Tongue (tissue), 2 donors: ENCODE results near the gene GFRA4. TPM values are rescaled to one million over a fixed set of nuclear protein-coding genes. Genes with fewer than 3 reads are reported as not detected.

Experiments used
- DNase-seq: peaks from one replicate; pipeline ENCODE4 v3.0.0-alpha.2; 2015
- total RNA-seq: library from RNA; depleted of rRNA; stranded (reverse); fragments of >200 nt; gene quantifications from one replicate; pipeline ENCODE4 v1.2.3, GENCODE V29; 2014

Gene GFRA4
- total RNA-seq, 1 donor from 2014 or later, result not detected

DNA sequence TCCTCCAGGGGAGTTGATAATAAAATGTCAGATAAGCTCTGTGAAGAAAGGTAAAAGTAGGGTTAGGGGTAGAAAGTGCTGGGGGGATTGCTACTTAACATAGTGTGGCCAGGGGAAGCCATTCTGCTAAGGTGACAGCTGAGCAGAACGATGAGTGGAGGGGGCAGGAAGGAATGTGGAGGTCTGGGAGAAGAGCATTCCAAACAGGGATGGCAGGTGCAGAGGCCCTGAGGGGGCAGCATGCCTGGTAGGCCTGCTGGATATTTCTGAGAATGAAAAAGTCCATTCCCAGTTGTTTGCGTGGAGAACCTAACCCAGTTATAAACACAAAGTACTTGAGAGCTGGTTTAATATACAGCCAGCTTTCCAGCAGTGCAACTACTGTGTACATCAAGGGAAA lies 9.3 kb downstream of the GFRA4 start:
- peak; percentile 26 for DNase-seq

DNA sequence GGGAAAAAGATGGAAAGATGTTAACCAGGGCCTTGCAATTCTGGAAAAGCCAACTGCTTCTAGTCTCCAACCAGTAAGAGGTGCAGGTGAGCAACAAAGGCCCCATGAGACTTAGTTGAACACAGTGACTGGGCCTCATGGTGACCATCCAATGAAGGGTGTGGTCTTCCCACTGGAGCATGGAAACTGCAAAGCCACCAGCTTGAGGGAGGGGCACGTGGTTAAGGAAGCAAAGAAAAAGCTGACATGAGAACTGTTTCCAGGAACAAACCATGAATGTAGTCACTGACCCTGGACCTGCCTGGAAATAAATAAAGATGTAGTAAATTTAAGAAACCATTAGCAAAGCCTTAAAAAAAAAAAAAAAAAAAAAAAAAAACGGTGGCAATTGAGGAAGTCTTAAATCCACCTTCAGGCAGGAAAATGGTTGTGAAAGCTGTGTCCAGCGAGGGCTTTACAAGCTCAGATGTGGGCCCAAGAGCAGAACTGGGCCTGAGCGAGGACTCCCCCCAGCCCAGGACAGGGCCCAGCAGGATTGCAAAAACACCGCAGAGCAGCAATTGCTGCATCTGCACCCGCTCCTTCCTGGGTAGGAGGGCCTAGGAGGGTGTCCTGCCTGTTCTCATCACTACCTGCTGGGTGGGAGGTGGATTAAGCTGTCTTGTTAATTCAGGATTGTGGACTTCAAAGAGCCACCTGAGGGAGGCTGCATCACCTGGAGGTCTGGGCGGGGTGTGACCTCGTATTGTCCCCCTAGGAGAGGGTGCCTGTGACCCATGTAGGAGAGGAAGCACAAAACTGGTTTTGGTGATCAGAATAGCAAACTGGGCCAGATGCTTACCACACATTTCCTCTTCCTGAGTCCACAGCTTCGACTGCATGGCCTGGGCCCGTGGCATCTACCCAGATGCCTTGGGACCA lies 10.3 kb downstream of the GFRA4 start:
- no peak for DNase-seq

DNA sequence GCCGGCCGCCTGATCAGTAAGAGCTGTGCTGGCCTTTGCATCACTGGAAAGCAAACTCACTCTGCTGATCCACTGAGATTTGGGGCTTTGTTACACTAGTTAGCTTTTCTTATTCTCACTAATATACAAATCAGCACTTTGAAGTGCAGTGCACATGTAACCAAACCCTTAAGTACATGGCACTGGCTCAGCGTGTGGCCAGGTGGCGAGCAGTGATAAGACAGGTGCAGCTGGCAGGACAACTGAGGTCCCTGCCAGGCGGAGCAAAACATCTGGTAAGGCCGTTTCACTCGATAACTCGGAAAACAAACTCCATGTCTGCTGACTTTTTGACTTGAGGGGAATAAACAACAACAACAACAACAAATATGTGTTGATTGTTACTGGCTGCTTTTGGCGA lies 11.0 kb downstream of the GFRA4 start:
- DNase-seq, result no peak

DNA sequence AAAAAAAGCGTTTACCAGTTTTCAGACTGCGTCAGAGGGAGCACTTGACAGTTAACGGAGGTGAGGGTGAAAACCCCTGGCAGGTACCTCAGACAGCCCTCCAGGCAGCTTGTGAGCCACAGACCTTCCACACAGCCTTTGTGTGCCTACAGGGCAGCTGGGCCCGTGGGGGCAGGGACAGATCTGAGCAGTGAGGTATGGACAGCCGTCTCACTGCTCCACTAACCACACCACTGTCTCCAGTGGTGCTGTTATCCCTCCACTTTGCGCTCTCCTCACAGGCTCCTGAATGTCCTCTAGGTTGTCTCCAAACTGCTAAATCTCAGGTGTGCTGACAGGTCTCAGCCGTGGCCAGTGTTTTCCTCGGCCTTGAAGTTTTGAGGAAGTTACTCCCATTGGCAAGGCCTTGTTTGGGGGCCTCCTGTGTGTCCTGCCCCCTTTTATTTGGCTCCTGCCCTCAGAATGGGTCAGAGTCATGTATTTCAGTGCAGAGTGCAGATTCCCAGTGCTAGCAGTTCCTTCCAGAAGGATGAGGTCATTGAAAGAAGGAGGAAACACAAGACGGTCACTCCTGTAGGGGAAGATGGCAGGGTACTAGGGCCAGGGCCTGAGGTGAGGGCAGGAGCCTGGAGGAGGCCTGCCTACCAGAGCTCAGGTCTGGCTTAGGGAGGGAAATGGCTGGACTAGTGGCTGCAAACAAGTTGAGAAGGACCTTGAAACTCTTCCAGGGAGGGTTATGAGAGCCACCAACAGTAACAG lies 11.8 kb downstream of the GFRA4 start:
- no peak for DNase-seq

DNA sequence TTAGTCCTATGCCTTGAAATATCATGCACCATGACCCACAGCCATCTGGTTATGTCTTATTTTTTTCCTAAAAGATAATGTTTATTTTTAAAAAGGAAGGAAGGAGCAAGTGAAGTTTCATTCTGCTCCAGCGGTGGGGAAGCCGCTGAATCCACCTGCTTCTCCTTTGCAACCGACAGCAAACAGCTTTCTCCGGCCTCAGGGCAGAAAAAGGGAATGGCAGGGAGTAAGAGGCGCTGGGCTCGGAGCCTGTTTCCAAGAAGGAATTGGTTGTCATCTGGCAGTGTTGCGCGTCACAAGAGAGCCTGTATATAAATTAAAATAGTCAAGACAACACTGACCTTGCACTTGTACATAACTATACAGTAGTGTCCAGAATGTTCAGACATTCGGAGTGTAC lies 14.2 kb downstream of the GFRA4 start:
- no peak for DNase-seq

GRCh38 chr20:3647473-3647872 lies 15.7 kb downstream of the GFRA4 start:
- no peak for DNase-seq

DNA sequence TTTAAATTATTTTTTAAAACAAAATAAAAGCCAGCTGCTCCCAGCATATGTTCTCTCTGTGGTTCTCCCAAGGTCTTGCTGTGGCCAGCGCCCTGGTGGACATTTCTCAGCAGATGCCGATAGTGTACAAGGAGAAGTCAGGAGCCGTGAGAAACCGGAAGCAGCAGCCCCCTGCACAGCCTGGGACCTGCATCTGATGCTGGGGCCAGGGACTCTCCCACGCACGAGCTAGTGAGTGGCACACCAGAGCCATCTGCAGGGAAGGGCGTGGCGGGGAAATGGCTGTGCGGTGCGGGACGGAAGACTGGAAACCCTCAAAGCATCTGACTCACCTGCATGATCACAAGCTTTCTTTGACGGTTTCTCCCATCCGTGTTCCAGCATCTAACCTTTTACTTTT lies 16.5 kb downstream of the GFRA4 start:
- DNase-seq, result no peak

- DNase-seq, result no peak
Observed at GRCh38 chr20:3646067-3646440, 17.1 kb downstream of the GFRA4 start.

DNA sequence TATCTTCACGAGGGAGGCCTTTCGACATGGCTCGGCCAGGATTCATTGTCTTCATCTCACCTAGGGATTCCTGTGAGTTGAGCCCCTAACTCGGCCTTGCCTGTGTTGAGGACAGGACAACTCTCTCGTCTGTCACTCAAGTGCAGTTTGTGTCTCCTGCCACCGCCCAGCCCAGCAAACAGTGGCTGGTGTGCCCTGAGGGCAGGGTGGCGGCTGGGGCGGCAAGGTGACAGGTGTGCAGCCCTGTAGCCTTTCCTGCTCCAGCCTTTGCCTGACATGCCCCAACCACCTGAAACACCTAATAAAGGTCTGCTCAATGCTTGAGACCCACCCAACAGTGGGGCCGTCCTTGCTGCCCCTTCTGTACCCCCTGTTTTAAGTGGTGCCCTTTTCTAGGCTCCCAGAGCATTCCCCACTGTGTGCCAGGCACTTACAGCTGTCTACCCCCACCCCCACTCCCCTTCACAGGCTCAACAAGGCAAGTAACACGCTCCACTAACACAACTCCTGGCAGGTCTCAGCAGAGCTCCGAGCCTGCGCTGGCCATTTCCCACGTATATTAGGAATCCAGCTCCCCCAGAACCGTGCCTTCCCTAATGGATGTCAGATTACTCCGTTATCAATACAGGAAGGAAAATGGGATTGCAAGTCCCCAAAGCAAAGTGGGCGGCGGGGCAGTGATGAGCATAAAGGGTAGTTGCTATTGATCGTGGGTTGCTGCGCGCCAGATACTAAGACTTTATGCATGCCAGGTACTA lies 17.7 kb downstream of the GFRA4 start:
- DNase-seq, result no peak

DNA sequence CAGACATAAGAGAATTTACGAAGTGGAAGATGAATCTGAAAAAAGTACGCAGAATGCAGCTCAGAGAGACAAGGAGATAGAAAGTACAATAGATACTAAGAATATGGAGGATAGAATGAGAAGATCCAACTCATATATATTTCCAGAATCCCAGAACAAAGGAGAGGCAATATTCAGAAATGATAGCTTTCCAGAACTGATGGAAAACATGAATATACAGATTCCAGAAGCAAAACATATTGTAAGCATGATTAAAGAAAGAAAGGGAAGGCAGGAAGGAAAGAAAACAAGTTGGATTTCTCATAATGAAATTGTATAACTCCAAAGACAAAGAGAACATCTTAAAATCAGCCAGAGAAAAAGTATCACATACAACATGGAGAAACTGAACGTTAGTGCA lies 22.9 kb downstream of the GFRA4 start:
- no peak for DNase-seq

- no peak for DNase-seq
Observed at GRCh38 chr20:3635346-3635745, 27.9 kb downstream of the GFRA4 start.

DNA sequence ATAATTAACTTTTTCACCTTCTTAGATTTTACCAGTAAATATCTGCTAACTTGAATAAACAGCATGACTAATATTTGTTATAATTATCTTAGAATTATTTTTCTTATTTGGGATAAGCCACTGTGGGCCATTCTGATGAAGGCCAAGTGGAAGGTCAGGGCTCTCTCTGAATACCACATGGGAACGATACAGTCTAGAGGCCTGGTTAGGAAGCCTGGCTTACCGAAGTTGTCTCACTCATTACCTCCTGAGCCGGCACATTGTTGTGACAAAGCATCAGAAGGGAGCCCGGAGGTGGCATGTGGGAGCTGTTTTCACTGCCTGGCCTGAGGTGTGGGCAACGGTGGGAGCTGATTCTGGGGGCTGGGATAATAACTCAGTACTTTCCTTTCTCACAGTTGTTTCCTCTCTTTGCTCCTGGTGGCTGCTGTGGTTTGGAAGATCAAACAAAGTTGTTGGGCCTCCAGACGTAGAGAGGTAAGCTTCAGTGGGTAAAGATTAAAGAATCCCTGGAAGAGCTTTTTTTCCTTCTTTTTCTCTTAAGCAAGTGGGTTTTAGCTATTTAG lies 29.2 kb downstream of the GFRA4 start:
- no peak for DNase-seq

GRCh38 chr20:3632311-3633004 lies 30.7 kb downstream of the GFRA4 start:
- DNase-seq, result no peak

- no peak for DNase-seq
Observed at GRCh38 chr20:3631534-3631933, 31.7 kb downstream of the GFRA4 start.

- no peak for DNase-seq
Observed at GRCh38 chr20:3630429-3630828, 32.8 kb downstream of the GFRA4 start.

DNA sequence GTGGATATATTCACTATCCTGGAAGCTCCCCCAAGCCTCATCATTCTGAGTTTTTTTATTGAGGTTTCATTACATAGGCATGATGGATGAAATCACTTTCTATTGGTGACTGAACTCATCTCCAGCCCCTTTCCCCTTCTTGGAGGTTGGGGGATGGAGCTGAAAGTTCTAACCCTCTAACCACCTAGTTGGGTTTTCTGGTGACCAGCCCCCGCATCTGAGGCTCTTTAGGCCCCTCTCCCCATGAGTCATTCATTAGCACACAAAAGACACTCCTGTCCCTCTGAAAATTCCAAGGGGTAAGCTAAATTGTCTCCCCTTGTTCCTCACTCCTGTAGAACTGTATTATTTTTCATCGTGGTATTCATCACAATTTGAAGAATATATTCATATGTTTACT lies 33.3 kb downstream of the GFRA4 start:
- no peak for DNase-seq

GRCh38 chr20:3628502-3629314 lies 34.5 kb downstream of the GFRA4 start:
- no peak for DNase-seq

GRCh38 chr20:3627476-3627875 lies 35.7 kb downstream of the GFRA4 start:
- no peak for DNase-seq

- DNase-seq, result no peak
Observed at GRCh38 chr20:3622406-3622805, 40.8 kb downstream of the GFRA4 start.

GRCh38 chr20:3621111-3621510 lies 42.1 kb downstream of the GFRA4 start:
- DNase-seq, result no peak

- no peak for DNase-seq
Observed at GRCh38 chr20:3616250-3616649, 46.9 kb downstream of the GFRA4 start.
